Common myeloid progenitor, CD34-positive (primary cell): ENCODE measurements around the gene GAGE12H.
A peak's percentile ranks its signal among the peaks of the same experiment; 100 is the strongest.

Experiments
- CTCF ChIA-PET: fragments of 350-600 bp; sonication (Branson Sonifier 250); formaldehyde crosslinking; loops from one replicate; lab custom pipeline; 2021; ENCODE audit warnings: antibody characterized with exemption; lab: Charles Lee
- POLR2A ChIA-PET: fragments of 350-600 bp; sonication (Branson Sonifier 250); formaldehyde crosslinking; loops from one replicate; lab custom pipeline; 2021; ENCODE audit warnings: antibody characterized with exemption; lab: Charles Lee
- DNase-seq, 3 donors: peaks; one replicate each; pipeline versions ENCODE4 v3.0.0 to v3.0.0-alpha.2; 2013
- H3K27ac ChIP-seq, 2 experiments: 1 replicate in 1 of 2; 2 replicates in 1 of 2; pipeline ENCODE4 v1.7.0; 2013; ENCODE audit warnings: inconsistent platforms in 2 of 2, low read length in 2 of 2, mild to moderate bottlenecking in 2 of 2, low read depth in 1 of 2, moderate library complexity in 1 of 2; ENCODE audit not compliant: severe bottlenecking in 2 of 2, insufficient read depth in 1 of 2, poor library complexity in 1 of 2
- H3K27me3 ChIP-seq, 5 experiments: replicated peaks in 2 of 5; 1 replicate in 3 of 5; 2 replicates in 2 of 5; pipeline versions ENCODE4 v1.6.1 to v1.7.0; 2013; ENCODE audit warnings: low read length in 4 of 5, mild to moderate bottlenecking in 2 of 5, moderate library complexity in 2 of 5, inconsistent platforms in 1 of 5; ENCODE audit not compliant: insufficient read depth in 5 of 5, control insufficient read depth in 4 of 5
- H3K36me3 ChIP-seq, 4 experiments: 1 replicate in 2 of 4; 2 replicates in 2 of 4; pipeline versions ENCODE4 v1.6.1 to v1.7.0; 2013; ENCODE audit warnings: low read length in 3 of 4, control low read depth in 1 of 4, mild to moderate bottlenecking in 1 of 4; ENCODE audit not compliant: control insufficient read depth in 4 of 4, insufficient read depth in 4 of 4
- H3K4me1 ChIP-seq, 4 experiments: 1 replicate in 3 of 4; 2 replicates in 1 of 4; pipeline versions ENCODE4 v1.6.1 to v1.7.1; 2013; ENCODE audit warnings: low read length in 3 of 4, mild to moderate bottlenecking in 3 of 4, control low read depth in 1 of 4, inconsistent platforms in 1 of 4, moderate library complexity in 1 of 4; ENCODE audit not compliant: control insufficient read depth in 4 of 4, insufficient read depth in 4 of 4; ENCODE audit errors: control extremely low read depth in 1 of 4
- H3K4me3 ChIP-seq, 7 experiments: 1 replicate in 4 of 7; 2 replicates in 3 of 7; pipeline versions ENCODE4 v1.5.1 to v1.7.0; 2013; ENCODE audit warnings: mild to moderate bottlenecking in 7 of 7, low read length in 6 of 7, moderate library complexity in 6 of 7, inconsistent platforms in 2 of 7, low read depth in 2 of 7, control low read depth in 1 of 7; ENCODE audit not compliant: insufficient read depth in 4 of 7, control insufficient read depth in 1 of 7; ENCODE audit errors: extremely low read depth in 1 of 7
- H3K9me3 ChIP-seq, 5 experiments: 1 replicate in 4 of 5; 2 replicates in 1 of 5; pipeline versions ENCODE4 v1.6.1 to v1.7.1; 2013; ENCODE audit warnings: low read length in 4 of 5, mild to moderate bottlenecking in 2 of 5, inconsistent platforms in 1 of 5, low read depth in 1 of 5, moderate library complexity in 1 of 5; ENCODE audit not compliant: control insufficient read depth in 4 of 5, insufficient read depth in 2 of 5; ENCODE audit errors: control extremely low read depth in 1 of 5
- WGBS: methylation state at CpG from one replicate; pipeline ENCODE4 v1.1.5; 2013; ENCODE audit not compliant: insufficient coverage; 5-methylcytosine and 5-hydroxymethylcytosine counted together

The GAGE12H gene

DNA sequence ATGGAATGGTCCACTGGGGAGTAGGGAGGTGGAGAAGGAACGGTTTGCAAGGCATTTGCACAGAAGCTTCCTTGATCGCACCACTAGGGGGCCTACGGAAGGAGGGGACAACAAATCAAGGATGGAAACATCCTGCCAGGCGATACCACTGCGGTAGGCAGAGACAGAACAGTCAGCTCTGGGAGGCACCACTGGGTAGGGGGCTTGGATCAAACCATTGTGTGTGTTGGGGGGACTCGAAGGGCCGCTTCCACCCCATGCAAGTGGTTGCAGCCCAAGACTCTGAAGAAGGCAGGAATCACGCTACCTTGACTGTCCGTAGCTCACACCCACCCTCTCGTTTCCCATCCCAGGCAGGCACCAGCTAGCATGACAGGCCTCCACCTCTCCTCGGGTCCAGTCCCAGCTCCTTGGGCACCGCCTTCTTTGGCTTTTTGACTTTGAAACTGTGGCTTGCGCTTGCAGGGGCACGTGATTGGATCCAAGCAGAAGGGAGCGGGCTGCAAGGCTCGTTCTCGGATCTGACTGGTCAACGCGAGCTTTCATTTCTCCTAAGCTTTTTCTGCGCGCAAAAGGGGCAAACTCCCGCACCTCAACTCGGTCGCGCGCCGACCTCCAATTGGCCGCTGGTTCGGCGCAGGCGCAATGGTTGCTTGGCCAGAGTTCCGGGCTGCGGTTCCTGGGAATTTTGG is 47.5 kb downstream of the GAGE12H start:
- Histone ChIP-seq H3K9me3 (peaks cover 0 to 20% (median 0%) of the 10 kb centered on the region in 5 experiments), H3K27ac (no peak overlapping the region), H3K4me3 (peak overlapping the region in 4 of 7 experiments; percentile 6 to 48 (median 33)), H3K36me3 (no peaks in the 10 kb centered on the region), H3K27me3 (no peaks in the 10 kb centered on the region), H3K4me1 (no peaks in the 10 kb centered on the region)
- ChIA-PET CTCF (no interaction called here), POLR2A (no interaction called here)
- WGBS, result 74% methylated on average over 32 of the region's 33 CpGs
- peak; percentile 54 to 83 (median 82) for DNase-seq
